Cardiac septum (tissue), 1 donor: Measurements from ENCODE around the gene MBD6. TPM values are rescaled to one million over a fixed set of nuclear protein-coding genes. Genes with fewer than 3 reads are reported as not detected.

Experiments
- DNase-seq: peaks from one replicate; pipeline ENCODE4 v3.0.0-alpha.2; 2020; ENCODE audit warnings: low spot score
- intact Hi-C: fragments of 100-400 bp; cut with DNase I; formaldehyde crosslinking; loops from one replicate; pipeline ENCODE4 v1.14.0; 2022
- total RNA-seq: library from RNA; stranded (reverse); fragmentation: NEBNext Ultra II Directional; extraction: Animal tissue kit (Norgen Biotek cat#: 25700); gene quantifications from one replicate; pipeline ENCODE4 v1.2.1, GENCODE V29; 2021
- donor health status: DM: no; HTN: no; CAD: no.

MBD6 gene
- total RNA-seq, 1 donor from 2014 or later, result 39.9 TPM

- DNase-seq, result no peak
- intact Hi-C loops, result loop anchor here (2.0 to 5.0 kb wide), 3 partner anchors 23 to 168 kb away; partner anchors contain the start of genes DCTN2, MARS1 and OS9
Measured at GRCh38 chr12:57523706-57524614, 1.3 kb downstream of the MBD6 start.

GRCh38 chr12:57524814-57525614 is 2.4 kb downstream of the MBD6 start:
- no peak for DNase-seq
- intact Hi-C loops, result loop anchor here (5.0 kb wide), 2 partner anchors 38 to 167 kb away; partner anchors contain the start of genes MARS1 and OS9

- intact Hi-C loops, result no loop called here
- no peak for DNase-seq
Measured at GRCh38 chr12:57525615-57526383, 3.2 kb downstream of the MBD6 start.

GRCh38 chr12:57526477-57527126 is 4.0 kb downstream of the MBD6 start:
- no peak for DNase-seq
- intact Hi-C loops, result no loop called here

GRCh38 chr12:57527184-57527583 is 4.6 kb downstream of the MBD6 start:
- intact Hi-C loops, result no loop called here

GRCh38 chr12:57528176-57528575 is 5.6 kb downstream of the MBD6 start:
- intact Hi-C loops, result no loop called here
- DNase-seq, result no peak

More at GRCh38 chr12:57527184-57527583, 4.6 kb downstream of the MBD6 start:
- no peak for DNase-seq

GRCh38 chr12:57528831-57529555 is 6.4 kb downstream of the MBD6 start:
- no peak for DNase-seq
- intact Hi-C loops, result no loop called here

GRCh38 chr12:57529831-57530230 is 7.2 kb downstream of the MBD6 start:
- intact Hi-C loops, result no loop called here
- no peak for DNase-seq

- intact Hi-C loops, result no loop called here
Measured at GRCh38 chr12:57530396-57531142, 7.9 kb downstream of the MBD6 start.

GRCh38 chr12:57531836-57532235 is 9.2 kb downstream of the MBD6 start:
- DNase-seq, result no peak
- intact Hi-C loops, result no loop called here

More at GRCh38 chr12:57530396-57531142, 7.9 kb downstream of the MBD6 start:
- DNase-seq, result no peak

GRCh38 chr12:57533108-57533507 is 10.5 kb downstream of the MBD6 start:
- DNase-seq, result no peak
- intact Hi-C loops, result no loop called here

- DNase-seq, result no peak
- intact Hi-C loops, result no loop called here
Measured at GRCh38 chr12:57534250-57534649, 11.6 kb downstream of the MBD6 start.

- intact Hi-C loops, result no loop called here
Measured at GRCh38 chr12:57534991-57535543, 12.4 kb downstream of the MBD6 start.

GRCh38 chr12:57535764-57536596 is 13.4 kb downstream of the MBD6 start:
- intact Hi-C loops, result no loop called here
- no peak for DNase-seq

More at GRCh38 chr12:57534991-57535543, 12.4 kb downstream of the MBD6 start:
- no peak for DNase-seq

- intact Hi-C loops, result no loop called here
- no peak for DNase-seq
Measured at GRCh38 chr12:57536597-57536942, 13.9 kb downstream of the MBD6 start.

- no peak for DNase-seq
- intact Hi-C loops, result no loop called here
Measured at GRCh38 chr12:57539134-57539768, 16.6 kb downstream of the MBD6 start.
